Heart left ventricle (tissue), 16 donors: ENCODE data around the gene PTPRD. TPM values are rescaled to one million over a fixed set of nuclear protein-coding genes. Genes with fewer than 3 reads are reported as not detected.

Experiments used
- ATAC-seq, 4 donors: fragments of 200-7000 bp; cut with Tn5 transposase; one replicate each; pipeline ENCODE4 v1.9.1; 2020 to 2022; ENCODE audit warnings: moderate library complexity in 4 of 4, mild to moderate bottlenecking in 3 of 4, moderate number of reproducible peaks in 1 of 4
- DNase-seq, 5 donors: peaks; one replicate each; pipeline ENCODE4 v3.0.0-alpha.2; 2020
- H3K27ac ChIP-seq, 12 donors: fragments of 200-600 bp; sonication (generic) in 4 of 12; one replicate each; pipeline versions ENCODE4 v1.5.0 to v1.8.0; 2016 to 2022; ENCODE audit warnings: mild to moderate bottlenecking in 2 of 12
- H3K27me3 ChIP-seq, 9 donors: fragments of 200-600 bp; sonication (generic) in 2 of 9; one replicate each; pipeline versions ENCODE4 v1.5.1 to v1.8.0; 2016 to 2022; ENCODE audit warnings: mild to moderate bottlenecking in 3 of 9
- H3K36me3 ChIP-seq, 9 donors: fragments of 200-600 bp; sonication (generic) in 2 of 9; one replicate each; pipeline versions ENCODE4 v1.5.0 to v1.8.0; 2018 to 2022; ENCODE audit warnings: mild to moderate bottlenecking in 2 of 9
- H3K4me1 ChIP-seq, 12 donors: fragments of 200-600 bp; sonication (generic) in 4 of 12; one replicate each; pipeline versions ENCODE4 v1.5.0 to v1.8.0; 2016 to 2022; ENCODE audit warnings: mild to moderate bottlenecking in 3 of 12
- H3K4me3 ChIP-seq, 12 donors: fragments of 200-600 bp; sonication (generic) in 4 of 12; one replicate each; pipeline versions ENCODE4 v1.5.0 to v1.8.0; 2017 to 2022; ENCODE audit warnings: mild to moderate bottlenecking in 9 of 12, moderate library complexity in 4 of 12
- H3K9me3 ChIP-seq, 12 donors: fragments of 200-600 bp; sonication (generic) in 4 of 12; one replicate each; pipeline versions ENCODE4 v1.5.0 to v1.8.0; 2016 to 2022; ENCODE audit warnings: mild to moderate bottlenecking in 1 of 12
- POLR2A ChIP-seq, 2 donors: fragments of 450-650 bp; IDR thresholded peaks; one replicate each; pipeline ENCODE4 v1.6.1; 2017; ENCODE audit warnings: antibody characterized with exemption in 2 of 2, mild to moderate bottlenecking in 2 of 2, moderate library complexity in 2 of 2
- WGBS, 4 donors: extraction: QIAGEN DNeasy Blood & Tissue Kit in 2 of 4; methylation state at CpG; one replicate each; pipeline versions ENCODE4 v1.1.5 to v1.1.7; 2013 to 2018; 5-methylcytosine and 5-hydroxymethylcytosine counted together
- intact Hi-C, 10 donors: fragments of 100-400 bp; cut with DNase I; formaldehyde crosslinking; loops; one replicate each; pipeline versions ENCODE4 v1.11.1 to v1.14.2; 2022
- polyA plus RNA-seq, 2 donors: library from polyadenylated mRNA; stranded (reverse); fragments of 200-250 nt; gene quantifications; one replicate each; pipeline ENCODE4 v1.2.3, GENCODE V29; 2013
- total RNA-seq, 9 donors: library from RNA; depleted of rRNA in 2 of 9; stranded (reverse); fragments of >200 nt in 2 of 9; fragmentation: NEBNext Ultra II Directional in 3 of 9; extraction: Animal tissue kit (Norgen Biotek cat#: 25700) in 3 of 9; gene quantifications; one replicate each; pipeline versions ENCODE4 v1.1.0 to v1.2.4, GENCODE V29; 2016 to 2023
- TF ChIP-seq, protein P1 (sequence below), 12 donors: fragments of 200-600 bp; sonication (generic) in 4 of 12; IDR thresholded peaks; one replicate each; pipeline versions ENCODE4 v1.5.0 to v1.8.0; 2018 to 2022; ENCODE audit warnings: antibody characterized with exemption in 12 of 12, mild to moderate bottlenecking in 5 of 12
- donor health status: ischemic (EF 13 %, LVEDD 7.1; RV severe dilation, severe dysfunction).
- donor health status: healthy with polysubstance abuse.
- donor health status: DM: no; HTN: yes; CAD: no.
- donor health status: DM: no; HTN: no; CAD: no.
- donor health status: ischemic (EF 25% LVEDD 6.9; RV normal size, moderate dysfunction).
- donor health status: ischemic (EF 25% LVEDD 5.7; RV mildly dilated, moderate dysfunction).
- donor health status: healthy.
- donor health status: DM: yes; HTN: yes; CAD: no.
- donor health status: ischemic (EF 35%, LVEDD 5.7; RV mildly dilated, moderate dysfunction).
- donor health status: nonischemic (EF 11% LVEDD 7.7; RV severe dilation, severe dysfunction).
- donor health status: DM: yes; HTN: yes; CAD: no.
- donor health status: PGD.
- donor health status: ischemic (EF 29% LVEDD 5.4; RV normal size, mild dysfunction).
- donor health status: nonischemic (EF 23%, LVEDD 6.1; RV moderate dilation, normal function).

PTPRD gene
- total and polyA plus RNA-seq, 11 donors, result 1.4 to 25.3 (median 15.1) TPM

DNA sequence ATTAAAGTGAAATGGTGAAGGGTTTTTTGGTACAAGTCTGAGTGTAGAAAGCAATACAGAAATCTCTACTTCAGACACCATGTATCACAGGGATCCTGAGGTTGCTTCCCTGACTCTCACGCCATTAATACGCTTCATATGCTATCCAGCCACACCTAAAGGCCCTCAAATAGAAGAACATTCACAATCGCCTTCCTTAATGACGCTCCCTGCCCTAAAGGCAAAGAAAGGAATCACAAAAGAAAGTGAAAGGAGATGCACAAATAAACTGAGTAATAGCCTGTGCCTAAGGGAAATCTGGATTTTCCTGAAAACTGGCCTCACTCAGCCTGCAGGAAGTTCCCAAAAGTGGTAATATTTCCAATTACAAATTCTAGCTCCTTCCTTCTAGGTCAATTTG, 1810.6 kb downstream of the PTPRD start:
- intact Hi-C loops, result no loop called here
- Histone ChIP-seq H3K4me3 (no peak overlapping the region), H3K27ac (no peak overlapping the region), H3K27me3 (no peaks in the 10 kb centered on the region), H3K9me3 (no peaks in the 10 kb centered on the region), H3K4me1 (no peaks in the 10 kb centered on the region), H3K36me3 (no peaks in the 10 kb centered on the region)
- no peak for TF ChIP-seq POLR2A (IDR thresholded peaks at IDR 0.05)
- TF ChIP-seq, protein P1, sequence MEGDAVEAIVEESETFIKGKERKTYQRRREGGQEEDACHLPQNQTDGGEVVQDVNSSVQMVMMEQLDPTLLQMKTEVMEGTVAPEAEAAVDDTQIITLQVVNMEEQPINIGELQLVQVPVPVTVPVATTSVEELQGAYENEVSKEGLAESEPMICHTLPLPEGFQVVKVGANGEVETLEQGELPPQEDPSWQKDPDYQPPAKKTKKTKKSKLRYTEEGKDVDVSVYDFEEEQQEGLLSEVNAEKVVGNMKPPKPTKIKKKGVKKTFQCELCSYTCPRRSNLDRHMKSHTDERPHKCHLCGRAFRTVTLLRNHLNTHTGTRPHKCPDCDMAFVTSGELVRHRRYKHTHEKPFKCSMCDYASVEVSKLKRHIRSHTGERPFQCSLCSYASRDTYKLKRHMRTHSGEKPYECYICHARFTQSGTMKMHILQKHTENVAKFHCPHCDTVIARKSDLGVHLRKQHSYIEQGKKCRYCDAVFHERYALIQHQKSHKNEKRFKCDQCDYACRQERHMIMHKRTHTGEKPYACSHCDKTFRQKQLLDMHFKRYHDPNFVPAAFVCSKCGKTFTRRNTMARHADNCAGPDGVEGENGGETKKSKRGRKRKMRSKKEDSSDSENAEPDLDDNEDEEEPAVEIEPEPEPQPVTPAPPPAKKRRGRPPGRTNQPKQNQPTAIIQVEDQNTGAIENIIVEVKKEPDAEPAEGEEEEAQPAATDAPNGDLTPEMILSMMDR (IDR thresholded peaks at IDR 0.05), result no peak
- 90 to 94% (median 92%) methylated on average over 4 of the region's 4 CpGs for WGBS, 4 donors
- DNase-seq (no peak), ATAC-seq (no peak)

DNA sequence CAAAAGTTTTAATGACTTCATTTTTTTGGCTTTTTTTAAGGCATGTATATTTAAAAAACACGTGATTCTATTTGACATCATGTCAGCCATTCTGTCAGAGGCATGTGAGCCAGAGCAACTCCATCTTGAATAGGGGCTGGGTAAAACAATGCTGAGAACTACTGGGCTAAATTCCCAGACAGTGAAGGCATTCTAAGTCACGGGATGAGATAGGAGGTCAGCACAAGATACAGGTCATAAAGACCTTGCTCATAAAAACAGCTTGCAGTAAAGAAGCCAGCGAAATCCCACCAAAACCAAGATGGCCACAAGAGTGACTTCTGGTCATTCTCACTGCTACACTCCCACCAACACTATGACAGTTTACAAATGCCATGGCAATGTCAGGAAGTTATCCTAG, 1812.6 kb downstream of the PTPRD start:
- H3K4me3 ChIP-seq, result no peak overlapping the region
- H3K27me3 ChIP-seq, result no peaks in the 10 kb centered on the region
- ATAC-seq (no peak), DNase-seq (no peak)
- H3K36me3 ChIP-seq, result no peaks in the 10 kb centered on the region
- TF ChIP-seq, protein P1 (IDR thresholded peaks at IDR 0.05), result no peak
- TF ChIP-seq POLR2A (IDR thresholded peaks at IDR 0.05), result no peak
- 53 to 63% (median 56%) methylated on average over 3 of the region's 3 CpGs for WGBS, 4 donors
- H3K4me1 ChIP-seq, result no peaks in the 10 kb centered on the region
- H3K9me3 ChIP-seq, result no peaks in the 10 kb centered on the region
- H3K27ac ChIP-seq, result no peak overlapping the region
- intact Hi-C loops, result no loop called here

DNA sequence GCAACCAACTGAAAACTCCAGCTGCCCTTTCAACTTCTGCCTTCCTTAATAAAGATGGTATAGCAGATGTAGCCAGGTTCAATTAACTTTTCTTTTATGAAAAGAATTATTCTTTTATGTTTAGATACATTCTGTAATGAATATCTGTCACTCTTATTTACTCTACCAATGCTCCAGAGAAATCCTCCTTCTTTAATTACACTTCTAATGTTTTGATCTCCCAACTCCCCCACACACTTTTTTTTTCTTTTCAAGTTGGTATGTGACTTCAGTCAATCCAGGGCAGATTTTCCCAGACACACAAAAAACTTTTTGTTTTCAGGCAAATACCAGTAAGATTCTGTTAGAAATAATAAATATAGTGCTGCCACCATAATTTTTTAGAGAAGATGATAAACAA, 1813.2 kb downstream of the PTPRD start:
- no peak overlapping the region for H3K27ac ChIP-seq
- ATAC-seq, result no peak
- intact Hi-C loops, result no loop called here

DNA sequence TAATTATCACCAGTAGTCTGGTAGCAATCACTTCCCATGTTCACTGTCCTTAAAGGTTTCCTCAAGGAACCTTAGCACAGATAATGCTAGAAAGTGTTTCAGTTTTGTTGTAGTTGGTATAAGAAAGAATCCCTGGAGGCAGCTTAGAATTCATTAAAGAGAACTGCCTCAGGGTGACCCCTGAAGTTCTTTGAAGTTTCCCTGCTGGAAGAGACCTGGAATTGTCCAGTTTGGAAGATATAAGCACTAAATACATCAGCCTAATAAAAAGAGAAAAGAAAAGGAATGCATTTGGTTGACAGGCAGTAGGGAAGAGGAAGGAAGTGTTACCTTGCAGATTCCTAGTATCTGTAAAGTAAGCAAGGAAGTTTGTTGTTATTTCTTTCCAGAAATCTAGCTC, 1813.6 kb downstream of the PTPRD start:
- Histone ChIP-seq H3K27ac (no peak overlapping the region), H3K4me3 (no peak overlapping the region), H3K36me3 (no peaks in the 10 kb centered on the region), H3K27me3 (no peaks in the 10 kb centered on the region), H3K9me3 (no peaks in the 10 kb centered on the region), H3K4me1 (no peaks in the 10 kb centered on the region)
- DNase-seq (no peak), ATAC-seq (no peak)
- intact Hi-C loops, result no loop called here
- TF ChIP-seq, protein P1 (IDR thresholded peaks at IDR 0.05), result no peak
- TF ChIP-seq POLR2A (IDR thresholded peaks at IDR 0.05), result no peak

More for the DNA sequence above, 1813.2 kb downstream of the PTPRD start:
- H3K36me3 ChIP-seq, result no peaks in the 10 kb centered on the region
- no peaks in the 10 kb centered on the region for H3K27me3 ChIP-seq
- no peak for TF ChIP-seq POLR2A (IDR thresholded peaks at IDR 0.05)
- TF ChIP-seq, protein P1 (IDR thresholded peaks at IDR 0.05), result no peak
- DNase-seq, result no peak
- H3K9me3 ChIP-seq, result no peaks in the 10 kb centered on the region
- no peaks in the 10 kb centered on the region for H3K4me1 ChIP-seq
- H3K4me3 ChIP-seq, result no peak overlapping the region
